NCI-H446 (cell line): ENCODE data around the gene TMEM198.

Experiments used
- DNase-seq, 2 experiments: peaks; one replicate each; lab custom pipeline; 2025; lab: John Stamatoyannopoulos, UW

The TMEM198 gene

GRCh38 chr2:219563271-219563928 is 19.6 kb downstream of the TMEM198 start:
- DNase-seq: no peak

GRCh38 chr2:219565130-219566080 is 21.6 kb downstream of the TMEM198 start:
- no peak for DNase-seq

GRCh38 chr2:219566640-219567039 is 22.8 kb downstream of the TMEM198 start:
- no peak for DNase-seq

- no peak for DNase-seq
These were observed 23.3 kb downstream of the TMEM198 start for GRCh38 chr2:219567131-219567530.

- DNase-seq: no peak
These were observed 24.0 kb downstream of the TMEM198 start for GRCh38 chr2:219567791-219568361.

GRCh38 chr2:219569041-219569440 is 25.2 kb downstream of the TMEM198 start:
- DNase-seq: no peak

- no peak for DNase-seq
These were observed 25.8 kb downstream of the TMEM198 start for GRCh38 chr2:219569635-219570034.

GRCh38 chr2:219570194-219570923 is 26.5 kb downstream of the TMEM198 start:
- no peak for DNase-seq

GRCh38 chr2:219570924-219571310 is 27.1 kb downstream of the TMEM198 start:
- DNase-seq: no peak

- DNase-seq: peak in 1 of 2 experiments; percentile 56
These were observed 27.7 kb downstream of the TMEM198 start, which contains the start of gene OBSL1 for GRCh38 chr2:219571311-219572236. OBSL1 (minus strand) TSS chr2:219571539; CDS start chr2:219571232, 307 bp downstream.

- no peak for DNase-seq
These were observed 28.6 kb downstream of the TMEM198 start, which contains the start of gene INHA for GRCh38 chr2:219572237-219573001. INHA (plus strand) TSS chr2:219572310; CDS start chr2:219572375, 65 bp downstream.

GRCh38 chr2:219573166-219573565 is 29.3 kb downstream of the TMEM198 start:
- DNase-seq: no peak

- no peak for DNase-seq
These were observed 30.9 kb downstream of the TMEM198 start for GRCh38 chr2:219574484-219575311.

- no peak for DNase-seq
These were observed 32.0 kb downstream of the TMEM198 start for GRCh38 chr2:219575566-219576504.

GRCh38 chr2:219576505-219577388 is 32.9 kb downstream of the TMEM198 start:
- no peak for DNase-seq

GRCh38 chr2:219578811-219579613 is 35.2 kb downstream of the TMEM198 start:
- no peak for DNase-seq
